GM12878 (cell line): Measurements from ENCODE around the gene AP1M1. TPM values are rescaled to one million over a fixed set of nuclear protein-coding genes. Genes with fewer than 3 reads are reported as not detected.

ENCODE experiments used
- ATAC-seq: fragments of 200-7000 bp; cut with Tn5 transposase; 3 replicates; pipeline ENCODE4 v1.9.1; 2020; ENCODE audit warnings: mild to moderate bottlenecking, moderate library complexity
- BruUV-seq: library from RNA; stranded (reverse); fragments of 400-500 nt; replicated peaks from 2 replicates; lab custom pipeline; 2021; lab: Mats Ljungman, UMichigan
- CTCF ChIA-PET: fragments of 300-600 bp; sonication (Branson Sonifier 250); formaldehyde crosslinking; extraction: SDS; loops from one replicate; lab custom pipeline; 2021; ENCODE audit warnings: inconsistent platforms; lab: Yijun Ruan, JAX
- POLR2A ChIA-PET: fragments of 350-600 bp; formaldehyde crosslinking; extraction: SDS; loops from one replicate; lab custom pipeline; 2021; ENCODE audit warnings: inconsistent platforms; lab: Charles Lee
- RAD21 ChIA-PET: fragments of 300-600 bp; sonication (Branson Sonifier 250); formaldehyde crosslinking; loops from one replicate; lab custom pipeline; 2023; ENCODE audit warnings: antibody characterized with exemption; ENCODE audit not compliant: unreplicated experiment; lab: Charles Lee
- SMC1A ChIA-PET: fragments of 300-600 bp; sonication (Branson Sonifier 250); formaldehyde crosslinking; loops from one replicate; lab custom pipeline; 2023; ENCODE audit not compliant: unreplicated experiment, uncharacterized antibody; lab: Charles Lee
- DNase-seq: peaks from one replicate; pipeline ENCODE4 v3.0.0-alpha.2; 2011; ENCODE audit warnings: low read depth, low spot score
- FAIRE-seq: peaks from 3 replicates; lab custom pipeline; 2011; peaks lifted over from hg19 to GRCh38; lab: Jason Lieb, UNC
- H2AFZ ChIP-seq: 2 replicates; pipeline ENCODE4 v1.6.0; 2011; ENCODE audit warnings: low read depth, low read length, control low read depth; ENCODE audit not compliant: control insufficient read depth
- H3K27ac ChIP-seq: 2 replicates; pipeline ENCODE4 v1.5.1; 2011; ENCODE audit warnings: control low read depth; ENCODE audit not compliant: control insufficient read depth, insufficient read depth
- H3K27me3 ChIP-seq, 2 experiments: replicated peaks in 1 of 2; 2 replicates each; pipeline versions ENCODE4 v1.6.0 to v1.6.1; 2011; ENCODE audit warnings: low read length in 1 of 2; ENCODE audit not compliant: control insufficient read depth in 2 of 2, insufficient read depth in 2 of 2
- H3K36me3 ChIP-seq, 2 experiments: 2 replicates each; pipeline ENCODE4 v1.5.1; 2011; ENCODE audit warnings: low read length in 1 of 2; ENCODE audit not compliant: control insufficient read depth in 2 of 2, insufficient read depth in 2 of 2
- H3K4me1 ChIP-seq: 2 replicates; pipeline ENCODE4 v1.6.1; 2011; ENCODE audit warnings: mild to moderate bottlenecking, low read length, moderate library complexity, mixed read lengths; ENCODE audit not compliant: control insufficient read depth, insufficient read depth
- H3K4me2 ChIP-seq: 2 replicates; pipeline ENCODE4 v1.6.0; 2011; ENCODE audit warnings: control low read depth; ENCODE audit not compliant: control insufficient read depth, insufficient read depth
- H3K4me3 ChIP-seq: fragments of 200-600 bp; sonication (generic); 2 replicates; pipeline ENCODE4 v1.5.1; 2016
- H3K79me2 ChIP-seq: 2 replicates; pipeline ENCODE4 v1.6.0; 2011; ENCODE audit warnings: low read length; ENCODE audit not compliant: control insufficient read depth, insufficient read depth
- H3K9ac ChIP-seq: 2 replicates; pipeline ENCODE4 v1.8.0; 2011; ENCODE audit warnings: low read length, control low read depth, mixed read lengths; ENCODE audit not compliant: control insufficient read depth, insufficient read depth
- H3K9me3 ChIP-seq: replicated peaks from 3 replicates; pipeline ENCODE4 v1.5.1; 2011; ENCODE audit warnings: mild to moderate bottlenecking, low read length; ENCODE audit not compliant: control insufficient read depth, insufficient read depth
- H4K20me1 ChIP-seq: 2 replicates; pipeline ENCODE4 v1.6.0; 2011; ENCODE audit not compliant: control insufficient read depth, insufficient read depth
- CREM ChIP-seq: IDR thresholded peaks from 2 replicates; pipeline ENCODE4 v1.6.1; 2014; ENCODE audit warnings: antibody characterized with exemption, low read depth
- ZNF592 ChIP-seq: fragments of 450-650 bp; IDR thresholded peaks from 2 replicates; pipeline ENCODE4 v1.6.1; 2017; ENCODE audit warnings: mild to moderate bottlenecking, moderate library complexity
- WGBS: methylation state at CpG from one replicate; pipeline ENCODE4 v1.1.6; 2016; ENCODE audit warnings: low lambda C conversion rate; ENCODE audit not compliant: insufficient replicate concordance, insufficient coverage; ENCODE audit errors: missing lambda C conversion rate; 5-methylcytosine and 5-hydroxymethylcytosine counted together
- in situ Hi-C: fragments of 300-500 bp; cut with MboI; formaldehyde crosslinking; loops from 9 replicates; pipeline ENCODE4 v1.14.3; 2018; ENCODE audit warnings: mixed read lengths
- intact Hi-C: fragments of 100-400 bp; cut with micrococcal nuclease; formaldehyde crosslinking; loops from one replicate; pipeline ENCODE4 v1.14.2; 2022; ENCODE audit not compliant: unreplicated experiment
- polyA plus RNA-seq, 11 experiments: library from polyadenylated mRNA; depleted of rRNA in 4 of 11; unstranded in 6 of 11; stranded (reverse) in 5 of 11; fragments of >200 nt; fragmentation: Nextera tagmentation in 4 of 11; fragmentation: Illumina TruSeq in 1 of 11; extraction: Ambion mirVana in 4 of 11; extraction: Trizol in 1 of 11; gene quantifications; 1 replicate in 1 of 11; 2 replicates in 10 of 11; pipeline versions ENCODE4 v1.2.1 to v1.2.3, GENCODE V29; 2011 to 2016; ENCODE audit warnings: inconsistent platforms in 2 of 11, missing spikeins in 2 of 11, low read depth in 1 of 11
- total RNA-seq, 4 experiments: library from RNA; depleted of rRNA in 3 of 4; stranded (reverse); fragments of >200 nt in 3 of 4; fragmentation: Illumina TruSeq in 1 of 4; extraction: Trizol in 1 of 4; gene quantifications; 2 replicates each; pipeline versions ENCODE4 v1.2.1 to v1.2.3, GENCODE V29; 2013 to 2021

The AP1M1 gene
- total and polyA plus RNA-seq, 10 of the 15 experiments (the other 5 are each of a cell fraction or from before 2014, with no cell fraction given) = 1.0 to 116 (median 44.7) TPM

- ChIA-PET POLR2A (no interaction called here), CTCF (no interaction called here), SMC1A (no interaction called here), RAD21 (no interaction called here)
- FAIRE-seq (no peak), DNase-seq (no peak), ATAC-seq (no peak)
- peaks cover 19 to 37% of the 10 kb centered on the region in 2 experiments; a peak in 3 of 4 replicates for H3K36me3 ChIP-seq
- in situ Hi-C loops (no loop called here), intact Hi-C loops (no loop called here)
- H3K27ac ChIP-seq = no peak overlapping the region
- H4K20me1 ChIP-seq = no peaks in the 10 kb centered on the region
- no peaks in the 10 kb centered on the region for H3K79me2 ChIP-seq
- H3K4me2 ChIP-seq = no peak overlapping the region
- no peak overlapping the region for H2AFZ ChIP-seq
- peaks cover 12% of the 10 kb centered on the region for H3K9me3 ChIP-seq
- 91% methylated on average over 21 of the region's 21 CpGs for WGBS
- H3K9ac ChIP-seq = no peak overlapping the region
- BruUV-seq = no TSS peak
- no peak for TF ChIP-seq ZNF592
- no peak for TF ChIP-seq CREM
- no peaks in the 10 kb centered on the region for H3K4me1 ChIP-seq
- H3K27me3 ChIP-seq = no peaks in the 10 kb centered on the region
- H3K4me3 ChIP-seq = no peak overlapping the region
Measured at GRCh38 chr19:16225279-16226183, 27.8 kb downstream of the AP1M1 start.
